Liver (tissue), 9 donors: ENCODE data around the gene SLC38A7. TPM values are rescaled to one million over a fixed set of nuclear protein-coding genes. Genes with fewer than 3 reads are reported as not detected.

Experiments
- DNase-seq: peaks from one replicate; pipeline ENCODE4 v3.0.0-alpha.2; 2017; ENCODE audit warnings: low spot score
- H3K27ac ChIP-seq, 2 donors: one replicate each; pipeline ENCODE4 v1.7.0; 2013; ENCODE audit warnings: inconsistent platforms in 2 of 2, low read length in 2 of 2, control low read depth in 1 of 2, low read depth in 1 of 2, mild to moderate bottlenecking in 1 of 2
- H3K27me3 ChIP-seq, 4 donors: one replicate each; pipeline versions ENCODE4 v1.6.1 to v1.7.0; 2013; ENCODE audit warnings: low read length in 3 of 4, inconsistent platforms in 1 of 4, mild to moderate bottlenecking in 1 of 4, moderate library complexity in 1 of 4; ENCODE audit not compliant: control insufficient read depth in 4 of 4, insufficient read depth in 4 of 4
- H3K36me3 ChIP-seq, 4 donors: one replicate each; pipeline versions ENCODE4 v1.6.1 to v1.7.0; 2013; ENCODE audit warnings: low read length in 3 of 4, mild to moderate bottlenecking in 3 of 4, low read depth in 1 of 4, moderate library complexity in 1 of 4; ENCODE audit not compliant: control insufficient read depth in 4 of 4, insufficient read depth in 3 of 4
- H3K4me1 ChIP-seq, 4 donors: one replicate each; pipeline versions ENCODE4 v1.6.1 to v1.7.0; 2013; ENCODE audit warnings: low read length in 3 of 4, mild to moderate bottlenecking in 3 of 4, moderate library complexity in 1 of 4; ENCODE audit not compliant: control insufficient read depth in 4 of 4, insufficient read depth in 4 of 4
- H3K4me3 ChIP-seq, 3 donors: one replicate each; pipeline versions ENCODE4 v1.6.1 to v1.7.0; 2013; ENCODE audit warnings: low read length in 3 of 3, control low read depth in 1 of 3, low read depth in 1 of 3, mild to moderate bottlenecking in 1 of 3
- H3K9ac ChIP-seq, 2 donors: one replicate each; pipeline ENCODE4 v1.7.0; 2013; ENCODE audit warnings: low read length in 2 of 2, mild to moderate bottlenecking in 2 of 2, moderate library complexity in 2 of 2, control low read depth in 1 of 2, low read depth in 1 of 2
- H3K9me3 ChIP-seq, 4 donors: one replicate each; pipeline versions ENCODE4 v1.6.1 to v1.7.0; 2013; ENCODE audit warnings: low read length in 3 of 4; ENCODE audit not compliant: control insufficient read depth in 4 of 4
- FOXA1 ChIP-seq: IDR thresholded peaks from 2 replicates; pipeline ENCODE4 v1.6.1; 2016; ENCODE audit warnings: antibody characterized with exemption
- FOXA2 ChIP-seq: IDR thresholded peaks from 2 replicates; pipeline ENCODE4 v1.6.1; 2016; ENCODE audit warnings: antibody characterized with exemption
- HNF4A ChIP-seq, 2 donors: conservative IDR thresholded peaks; 2 replicates each; pipeline ENCODE4 v1.6.1; 2016; ENCODE audit warnings: antibody characterized with exemption in 2 of 2, mild to moderate bottlenecking in 2 of 2
- HNF4G ChIP-seq: IDR thresholded peaks from 2 replicates; pipeline ENCODE4 v1.6.1; 2016; ENCODE audit warnings: antibody characterized with exemption
- JUND ChIP-seq, 2 donors: IDR thresholded peaks; 2 replicates each; pipeline ENCODE4 v1.6.1; 2016; ENCODE audit warnings: antibody characterized with exemption in 2 of 2
- MAX ChIP-seq: IDR thresholded peaks from 2 replicates; pipeline ENCODE4 v1.6.1; 2016; ENCODE audit warnings: antibody characterized with exemption
- NR2F2 ChIP-seq: IDR thresholded peaks from 2 replicates; pipeline ENCODE4 v1.6.1; 2016; ENCODE audit warnings: antibody characterized with exemption
- RAD21 ChIP-seq, 2 donors: IDR thresholded peaks; 2 replicates each; pipeline ENCODE4 v1.6.1; 2016; ENCODE audit warnings: antibody characterized with exemption in 2 of 2, mild to moderate bottlenecking in 2 of 2
- RXRA ChIP-seq, 2 donors: IDR thresholded peaks; 2 replicates each; pipeline ENCODE4 v1.6.1; 2017 to 2018; ENCODE audit warnings: antibody characterized with exemption in 2 of 2, mild to moderate bottlenecking in 1 of 2
- SP1 ChIP-seq: IDR thresholded peaks from 2 replicates; pipeline ENCODE4 v1.6.1; 2018; ENCODE audit warnings: antibody characterized with exemption, mild to moderate bottlenecking
- TAF1 ChIP-seq: conservative IDR thresholded peaks from 2 replicates; pipeline ENCODE4 v1.6.1; 2016; ENCODE audit warnings: antibody characterized with exemption, mild to moderate bottlenecking
- YY1 ChIP-seq: IDR thresholded peaks from 2 replicates; pipeline ENCODE4 v1.6.1; 2016; ENCODE audit warnings: antibody characterized with exemption, mild to moderate bottlenecking
- WGBS: extraction: QIAGEN DNeasy Blood & Tissue Kit; methylation state at CpG from one replicate; pipeline ENCODE4 v1.1.7; 2013; 5-methylcytosine and 5-hydroxymethylcytosine counted together
- polyA plus RNA-seq, 2 donors: library from polyadenylated mRNA; stranded (reverse) in 1 of 2; unstranded in 1 of 2; fragments of 200-250 nt in 1 of 2; fragments of >200 nt in 1 of 2; fragmentation: Nextera tagmentation in 1 of 2; extraction: Ambion mirVana in 1 of 2; gene quantifications; one replicate each; pipeline versions ENCODE4 v1.2.1 to v1.2.3, GENCODE V29; 2013 to 2015
- total RNA-seq, 2 donors: library from RNA; depleted of rRNA; stranded (reverse); fragments of >200 nt; gene quantifications; one replicate each; pipeline ENCODE4 v1.2.3, GENCODE V29; 2014
- TF ChIP-seq, protein P1 (sequence below): IDR thresholded peaks from 2 replicates; pipeline ENCODE4 v1.6.1; 2016; ENCODE audit warnings: antibody characterized with exemption, mild to moderate bottlenecking
- TF ChIP-seq, protein P2 (sequence below): IDR thresholded peaks from 2 replicates; pipeline ENCODE4 v1.6.1; 2016; ENCODE audit warnings: antibody characterized with exemption
- TF ChIP-seq, protein P3 (sequence below): fragments of 150-350 bp; IDR thresholded peaks from 2 replicates; pipeline ENCODE4 v1.5.1; 2017; ENCODE audit warnings: improper control_type of control experiment, low read depth, low read length; ENCODE audit not compliant: missing input control
- donor health status: healthy.
- donor health status: healthy.
- donor health status: healthy.
- donor health status: healthy.
- donor health status: healthy.

The SLC38A7 gene
- total and polyA plus RNA-seq, 4 donors = 7.9 to 18.7 (median 11.0) TPM

DNA sequence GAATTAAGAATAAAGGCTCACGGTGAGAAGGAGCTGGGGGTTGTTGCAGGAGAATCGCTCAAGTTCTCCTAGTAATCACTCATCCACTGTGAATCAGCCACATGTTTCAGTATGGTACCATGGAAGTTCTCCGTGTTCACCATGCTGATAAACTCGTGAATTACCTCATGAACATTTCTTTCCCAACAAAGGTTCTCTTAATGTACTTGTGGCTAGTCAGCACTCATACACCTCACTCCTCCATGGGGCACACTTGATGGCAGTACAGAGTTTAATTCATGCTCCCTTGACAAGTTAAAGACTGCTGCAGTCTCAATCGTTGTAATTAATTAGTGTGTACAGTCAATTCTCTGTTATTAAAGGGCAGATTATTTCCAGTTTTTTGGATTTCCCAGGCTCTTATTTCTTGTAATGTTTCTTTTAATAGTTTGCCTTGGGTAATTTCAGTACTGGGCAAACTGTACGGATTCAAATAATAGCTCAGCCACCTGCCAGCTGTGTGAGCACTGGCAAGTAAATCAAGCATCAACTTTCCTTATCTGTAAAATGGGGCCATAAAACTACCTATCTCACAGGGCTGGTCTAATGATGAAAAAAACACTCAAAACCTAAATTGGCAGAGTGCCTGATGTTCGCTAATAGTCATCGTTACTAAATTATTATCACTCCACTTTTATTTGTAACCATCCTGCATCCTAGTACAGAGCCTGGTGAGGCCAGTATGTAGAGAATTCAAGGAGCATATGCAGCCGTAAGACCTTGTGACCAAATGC is 43.4 kb upstream of the SLC38A7 start:
- no peak for TF ChIP-seq RAD21 (IDR thresholded peaks at IDR 0.05)
- no peak for TF ChIP-seq SP1
- TF ChIP-seq JUND (IDR thresholded peaks at IDR 0.05) = no peak
- TF ChIP-seq HNF4A (conservative IDR thresholded peaks at IDR 0.05) = peak in 1 of 2 donors; percentile 4
- TF ChIP-seq YY1 = no peak
- no peak for TF ChIP-seq FOXA2
- H3K36me3 ChIP-seq = peaks cover 0 to 6% (median under 1%) of the 10 kb centered on the region in 4 donors
- no peak overlapping the region for H3K4me3 ChIP-seq
- H3K27ac ChIP-seq = peak overlapping the region; percentile 86 to 96
- H3K9ac ChIP-seq = peak overlapping the region in 1 of 2 donors; percentile 94
- 47% methylated on average over 9 of the region's 9 CpGs for WGBS
- no peaks in the 10 kb centered on the region for H3K9me3 ChIP-seq
- peaks cover 11 to 84% (median 76%) of the 10 kb centered on the region in 4 donors for H3K4me1 ChIP-seq
- DNase-seq = no peak
- no peaks in the 10 kb centered on the region for H3K27me3 ChIP-seq

GRCh38 chr16:58727028-58727781 is 42.6 kb upstream of the SLC38A7 start:
- H3K4me3 ChIP-seq = no peak overlapping the region
- H3K36me3 ChIP-seq = peaks cover 0 to 6% (median 4%) of the 10 kb centered on the region in 4 donors
- H3K9me3 ChIP-seq = no peaks in the 10 kb centered on the region
- peaks cover 8 to 81% (median 75%) of the 10 kb centered on the region in 4 donors for H3K4me1 ChIP-seq
- TF ChIP-seq, protein P1, sequence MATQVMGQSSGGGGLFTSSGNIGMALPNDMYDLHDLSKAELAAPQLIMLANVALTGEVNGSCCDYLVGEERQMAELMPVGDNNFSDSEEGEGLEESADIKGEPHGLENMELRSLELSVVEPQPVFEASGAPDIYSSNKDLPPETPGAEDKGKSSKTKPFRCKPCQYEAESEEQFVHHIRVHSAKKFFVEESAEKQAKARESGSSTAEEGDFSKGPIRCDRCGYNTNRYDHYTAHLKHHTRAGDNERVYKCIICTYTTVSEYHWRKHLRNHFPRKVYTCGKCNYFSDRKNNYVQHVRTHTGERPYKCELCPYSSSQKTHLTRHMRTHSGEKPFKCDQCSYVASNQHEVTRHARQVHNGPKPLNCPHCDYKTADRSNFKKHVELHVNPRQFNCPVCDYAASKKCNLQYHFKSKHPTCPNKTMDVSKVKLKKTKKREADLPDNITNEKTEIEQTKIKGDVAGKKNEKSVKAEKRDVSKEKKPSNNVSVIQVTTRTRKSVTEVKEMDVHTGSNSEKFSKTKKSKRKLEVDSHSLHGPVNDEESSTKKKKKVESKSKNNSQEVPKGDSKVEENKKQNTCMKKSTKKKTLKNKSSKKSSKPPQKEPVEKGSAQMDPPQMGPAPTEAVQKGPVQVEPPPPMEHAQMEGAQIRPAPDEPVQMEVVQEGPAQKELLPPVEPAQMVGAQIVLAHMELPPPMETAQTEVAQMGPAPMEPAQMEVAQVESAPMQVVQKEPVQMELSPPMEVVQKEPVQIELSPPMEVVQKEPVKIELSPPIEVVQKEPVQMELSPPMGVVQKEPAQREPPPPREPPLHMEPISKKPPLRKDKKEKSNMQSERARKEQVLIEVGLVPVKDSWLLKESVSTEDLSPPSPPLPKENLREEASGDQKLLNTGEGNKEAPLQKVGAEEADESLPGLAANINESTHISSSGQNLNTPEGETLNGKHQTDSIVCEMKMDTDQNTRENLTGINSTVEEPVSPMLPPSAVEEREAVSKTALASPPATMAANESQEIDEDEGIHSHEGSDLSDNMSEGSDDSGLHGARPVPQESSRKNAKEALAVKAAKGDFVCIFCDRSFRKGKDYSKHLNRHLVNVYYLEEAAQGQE = peak; percentile 57
- TF ChIP-seq RXRA (IDR thresholded peaks at IDR 0.05) (peak; percentile 52 to 53), SP1 (peak; percentile 38), HNF4A (conservative IDR thresholded peaks at IDR 0.05) (peak; percentile 45 to 64), FOXA2 (no peak), JUND (IDR thresholded peaks at IDR 0.05) (peak; percentile 17 to 31), HNF4G (no peak)
- 40% methylated on average over 9 of the region's 9 CpGs for WGBS
- no peaks in the 10 kb centered on the region for H3K27me3 ChIP-seq
- no peak for DNase-seq
- peak overlapping the region; percentile 86 to 96 for H3K27ac ChIP-seq
- peak overlapping the region in 1 of 2 donors; percentile 94 for H3K9ac ChIP-seq

DNA sequence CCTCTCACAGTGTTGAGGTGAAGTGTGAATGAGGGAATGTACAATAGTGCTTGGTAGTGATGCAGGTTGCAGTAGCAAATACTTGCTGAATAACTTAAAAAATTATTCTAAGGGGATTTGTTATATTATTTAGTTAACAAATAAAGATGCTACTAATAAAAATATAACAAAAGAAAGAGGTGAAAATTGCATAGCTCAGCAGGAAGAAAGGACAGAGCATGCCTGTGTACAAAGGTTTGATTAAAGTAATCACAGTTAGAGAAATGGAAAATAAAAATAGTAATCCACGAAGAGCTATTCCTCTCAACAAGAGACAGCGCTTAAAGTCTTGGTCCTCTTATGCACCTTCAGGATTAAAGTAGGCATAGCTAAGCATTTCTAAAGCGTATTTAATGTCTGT is 38.5 kb upstream of the SLC38A7 start:
- no peak overlapping the region for H3K4me3 ChIP-seq
- peak overlapping the region in 1 of 2 donors; percentile 90 for H3K27ac ChIP-seq
- no peak for DNase-seq
- no peaks in the 10 kb centered on the region for H3K27me3 ChIP-seq
- peaks cover 0 to 18% (median 11%) of the 10 kb centered on the region in 4 donors for H3K36me3 ChIP-seq
- WGBS = 45% methylated on average over 3 of the region's 3 CpGs
- peaks cover 7 to 74% (median 68%) of the 10 kb centered on the region in 4 donors for H3K4me1 ChIP-seq
- peak overlapping the region in 1 of 2 donors; percentile 8 for H3K9ac ChIP-seq
- H3K9me3 ChIP-seq = no peaks in the 10 kb centered on the region
- TF ChIP-seq TAF1 (no peak), FOXA2 (no peak), FOXA1 (no peak), HNF4A (conservative IDR thresholded peaks at IDR 0.05) (no peak), SP1 (no peak), MAX (no peak), NR2F2 (no peak), JUND (IDR thresholded peaks at IDR 0.05) (no peak), RXRA (IDR thresholded peaks at IDR 0.05) (no peak), RAD21 (IDR thresholded peaks at IDR 0.05) (no peak), YY1 (no peak)
- TF ChIP-seq, protein P2, sequence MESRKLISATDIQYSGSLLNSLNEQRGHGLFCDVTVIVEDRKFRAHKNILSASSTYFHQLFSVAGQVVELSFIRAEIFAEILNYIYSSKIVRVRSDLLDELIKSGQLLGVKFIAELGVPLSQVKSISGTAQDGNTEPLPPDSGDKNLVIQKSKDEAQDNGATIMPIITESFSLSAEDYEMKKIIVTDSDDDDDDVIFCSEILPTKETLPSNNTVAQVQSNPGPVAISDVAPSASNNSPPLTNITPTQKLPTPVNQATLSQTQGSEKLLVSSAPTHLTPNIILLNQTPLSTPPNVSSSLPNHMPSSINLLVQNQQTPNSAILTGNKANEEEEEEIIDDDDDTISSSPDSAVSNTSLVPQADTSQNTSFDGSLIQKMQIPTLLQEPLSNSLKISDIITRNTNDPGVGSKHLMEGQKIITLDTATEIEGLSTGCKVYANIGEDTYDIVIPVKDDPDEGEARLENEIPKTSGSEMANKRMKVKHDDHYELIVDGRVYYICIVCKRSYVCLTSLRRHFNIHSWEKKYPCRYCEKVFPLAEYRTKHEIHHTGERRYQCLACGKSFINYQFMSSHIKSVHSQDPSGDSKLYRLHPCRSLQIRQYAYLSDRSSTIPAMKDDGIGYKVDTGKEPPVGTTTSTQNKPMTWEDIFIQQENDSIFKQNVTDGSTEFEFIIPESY = no peak
- TF ChIP-seq, protein P3, sequence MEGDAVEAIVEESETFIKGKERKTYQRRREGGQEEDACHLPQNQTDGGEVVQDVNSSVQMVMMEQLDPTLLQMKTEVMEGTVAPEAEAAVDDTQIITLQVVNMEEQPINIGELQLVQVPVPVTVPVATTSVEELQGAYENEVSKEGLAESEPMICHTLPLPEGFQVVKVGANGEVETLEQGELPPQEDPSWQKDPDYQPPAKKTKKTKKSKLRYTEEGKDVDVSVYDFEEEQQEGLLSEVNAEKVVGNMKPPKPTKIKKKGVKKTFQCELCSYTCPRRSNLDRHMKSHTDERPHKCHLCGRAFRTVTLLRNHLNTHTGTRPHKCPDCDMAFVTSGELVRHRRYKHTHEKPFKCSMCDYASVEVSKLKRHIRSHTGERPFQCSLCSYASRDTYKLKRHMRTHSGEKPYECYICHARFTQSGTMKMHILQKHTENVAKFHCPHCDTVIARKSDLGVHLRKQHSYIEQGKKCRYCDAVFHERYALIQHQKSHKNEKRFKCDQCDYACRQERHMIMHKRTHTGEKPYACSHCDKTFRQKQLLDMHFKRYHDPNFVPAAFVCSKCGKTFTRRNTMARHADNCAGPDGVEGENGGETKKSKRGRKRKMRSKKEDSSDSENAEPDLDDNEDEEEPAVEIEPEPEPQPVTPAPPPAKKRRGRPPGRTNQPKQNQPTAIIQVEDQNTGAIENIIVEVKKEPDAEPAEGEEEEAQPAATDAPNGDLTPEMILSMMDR = no peak
